Epithelial cell of umbilical artery (primary cell): ENCODE results near the gene ST8SIA4. TPM values are rescaled to one million over a fixed set of nuclear protein-coding genes. Genes with fewer than 3 reads are reported as not detected.

Experiments
- total RNA-seq: library from RNA; depleted of rRNA; stranded (reverse); fragments of >200 nt; gene quantifications from 2 replicates; pipeline ENCODE4 v1.2.3, GENCODE V29; 2014

ST8SIA4 gene, protein sequence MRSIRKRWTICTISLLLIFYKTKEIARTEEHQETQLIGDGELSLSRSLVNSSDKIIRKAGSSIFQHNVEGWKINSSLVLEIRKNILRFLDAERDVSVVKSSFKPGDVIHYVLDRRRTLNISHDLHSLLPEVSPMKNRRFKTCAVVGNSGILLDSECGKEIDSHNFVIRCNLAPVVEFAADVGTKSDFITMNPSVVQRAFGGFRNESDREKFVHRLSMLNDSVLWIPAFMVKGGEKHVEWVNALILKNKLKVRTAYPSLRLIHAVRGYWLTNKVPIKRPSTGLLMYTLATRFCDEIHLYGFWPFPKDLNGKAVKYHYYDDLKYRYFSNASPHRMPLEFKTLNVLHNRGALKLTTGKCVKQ
- 8.7 and 10.1 TPM in 2 replicates for total RNA-seq

DNA sequence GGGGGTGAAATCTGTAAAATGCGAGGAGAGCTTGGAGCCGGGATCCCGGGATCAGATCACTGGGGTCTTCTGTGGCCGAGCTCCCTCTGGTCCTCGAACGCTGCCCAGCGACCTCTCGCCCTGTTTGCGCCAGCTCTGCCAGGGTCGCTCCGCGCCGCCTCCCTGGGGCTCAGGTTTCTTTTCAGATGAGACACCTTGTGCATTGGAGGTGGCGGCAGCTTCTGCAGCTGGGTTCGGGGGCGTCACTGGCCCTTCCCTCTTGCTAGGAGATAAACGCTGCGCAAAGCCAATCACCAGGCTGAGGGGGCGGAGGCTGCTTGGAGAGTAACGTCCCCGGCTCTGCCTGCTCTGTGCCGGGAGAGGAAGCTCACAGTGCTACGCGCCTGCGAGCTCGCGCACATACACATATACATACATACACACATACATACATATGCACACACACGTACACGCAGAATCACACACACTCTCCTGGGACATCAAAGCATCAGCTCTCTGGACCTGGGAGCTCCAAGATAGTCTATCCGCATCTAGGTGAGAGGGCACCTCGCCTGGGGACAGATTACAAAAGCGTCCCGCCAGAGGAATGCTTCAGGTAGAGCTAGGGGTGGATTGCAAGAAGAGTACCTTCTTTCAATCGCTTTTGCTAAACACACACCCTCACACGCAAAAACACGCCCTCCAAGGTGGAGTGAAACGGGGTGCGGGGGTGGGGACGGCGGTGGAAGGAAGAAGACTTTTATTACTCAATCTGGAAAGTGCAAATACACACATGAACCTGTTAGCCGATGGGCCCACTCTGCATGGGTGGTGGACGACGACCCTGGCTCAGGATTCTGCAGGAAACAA is at the start of gene ST8SIA4:
Gene ST8SIA4 (minus strand): TSS at position 244 of the 849 bp plus-strand sequence. CDS start 327 bp downstream, outside the sequence.

